PC-3 (cell line): ENCODE results near the gene YKT6.

ENCODE experiments used
- EZH2 ChIP-seq: fragments of 300-600 bp; sonication (generic); IDR thresholded peaks from one replicate; pipeline ENCODE4 v1.6.1; 2017; ENCODE audit warnings: antibody characterized with exemption, mild to moderate bottlenecking, low read length; ENCODE audit not compliant: unreplicated experiment
- EZH2phosphoT487 ChIP-seq: fragments of 300-600 bp; sonication (generic); IDR thresholded peaks from 2 replicates; pipeline ENCODE4 v1.6.1; 2018; ENCODE audit warnings: mild to moderate bottlenecking, antibody characterized with exemption, low read length, borderline replicate concordance
- TF ChIP-seq, protein P1 (sequence below): fragments of 300-600 bp; sonication (generic); conservative IDR thresholded peaks from 2 replicates; pipeline ENCODE4 v1.5.1; 2017; ENCODE audit warnings: antibody characterized with exemption, low read depth, mild to moderate bottlenecking, low read length

DNA sequence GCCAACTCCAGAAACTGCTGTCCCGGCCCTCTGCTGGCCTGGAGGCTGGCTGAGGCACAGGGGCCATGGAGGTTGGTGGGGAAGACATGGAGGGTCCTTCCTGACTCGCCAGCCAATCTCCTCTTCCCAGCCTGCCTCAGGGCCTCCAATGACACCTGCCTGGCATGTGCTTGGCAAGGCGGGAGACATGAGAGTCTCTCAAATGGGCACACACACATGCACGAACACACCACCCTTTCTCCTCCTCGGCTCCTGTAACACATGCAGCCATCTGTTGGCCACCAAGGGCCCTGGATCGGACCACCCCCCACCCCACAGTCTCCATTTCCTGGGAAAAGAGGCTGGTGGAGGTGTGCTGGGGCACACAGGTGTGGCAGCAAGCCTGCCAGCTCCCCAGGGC lies 56.4 kb downstream of the YKT6 start:
- TF ChIP-seq, protein P1, sequence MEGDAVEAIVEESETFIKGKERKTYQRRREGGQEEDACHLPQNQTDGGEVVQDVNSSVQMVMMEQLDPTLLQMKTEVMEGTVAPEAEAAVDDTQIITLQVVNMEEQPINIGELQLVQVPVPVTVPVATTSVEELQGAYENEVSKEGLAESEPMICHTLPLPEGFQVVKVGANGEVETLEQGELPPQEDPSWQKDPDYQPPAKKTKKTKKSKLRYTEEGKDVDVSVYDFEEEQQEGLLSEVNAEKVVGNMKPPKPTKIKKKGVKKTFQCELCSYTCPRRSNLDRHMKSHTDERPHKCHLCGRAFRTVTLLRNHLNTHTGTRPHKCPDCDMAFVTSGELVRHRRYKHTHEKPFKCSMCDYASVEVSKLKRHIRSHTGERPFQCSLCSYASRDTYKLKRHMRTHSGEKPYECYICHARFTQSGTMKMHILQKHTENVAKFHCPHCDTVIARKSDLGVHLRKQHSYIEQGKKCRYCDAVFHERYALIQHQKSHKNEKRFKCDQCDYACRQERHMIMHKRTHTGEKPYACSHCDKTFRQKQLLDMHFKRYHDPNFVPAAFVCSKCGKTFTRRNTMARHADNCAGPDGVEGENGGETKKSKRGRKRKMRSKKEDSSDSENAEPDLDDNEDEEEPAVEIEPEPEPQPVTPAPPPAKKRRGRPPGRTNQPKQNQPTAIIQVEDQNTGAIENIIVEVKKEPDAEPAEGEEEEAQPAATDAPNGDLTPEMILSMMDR: no peak
- TF ChIP-seq EZH2phosphoT487 (no peak), EZH2 (no peak)
